HEK293T (cell line): ENCODE data around the gene SLC30A4.

Source experiments
- BHLHE40 ChIP-seq: fragments of 450-650 bp; IDR thresholded peaks from 2 replicates; pipeline ENCODE4 v1.6.1; 2016; ENCODE audit warnings: mild to moderate bottlenecking, moderate library complexity, borderline replicate concordance
- CTBP1 ChIP-seq: fragments of 450-650 bp; IDR thresholded peaks from 2 replicates; pipeline ENCODE4 v1.6.1; 2016; ENCODE audit warnings: borderline replicate concordance
- ELF4 ChIP-seq: fragments of 450-650 bp; IDR thresholded peaks from 2 replicates; pipeline ENCODE4 v1.6.1; 2017; ENCODE audit warnings: antibody characterized with exemption
- FOXA1 ChIP-seq: fragments of 450-650 bp; IDR thresholded peaks from 2 replicates; pipeline ENCODE4 v1.6.1; 2016; ENCODE audit warnings: mild to moderate bottlenecking
- FOXK2 ChIP-seq: fragments of 450-650 bp; IDR thresholded peaks from 2 replicates; pipeline ENCODE4 v1.6.1; 2016; ENCODE audit warnings: mild to moderate bottlenecking
- FOXM1 ChIP-seq: fragments of 450-650 bp; IDR thresholded peaks from 2 replicates; pipeline ENCODE4 v1.6.1; 2017; ENCODE audit warnings: mild to moderate bottlenecking, borderline replicate concordance
- HDGF ChIP-seq: fragments of 450-650 bp; IDR thresholded peaks from 2 replicates; pipeline ENCODE4 v1.6.1; 2017; ENCODE audit warnings: antibody characterized with exemption, borderline replicate concordance
- L3MBTL2 ChIP-seq: fragments of 450-650 bp; conservative IDR thresholded peaks from 2 replicates; pipeline ENCODE4 v1.6.1; 2016; ENCODE audit warnings: mild to moderate bottlenecking
- LEF1 ChIP-seq: fragments of 450-650 bp; IDR thresholded peaks from 2 replicates; pipeline ENCODE4 v1.6.1; 2017; ENCODE audit warnings: mild to moderate bottlenecking, borderline replicate concordance
- SP1 ChIP-seq: fragments of 450-650 bp; IDR thresholded peaks from 2 replicates; pipeline ENCODE4 v1.6.1; 2017
- SUZ12 ChIP-seq: fragments of 450-650 bp; IDR thresholded peaks from 2 replicates; pipeline ENCODE4 v1.6.1; 2016; ENCODE audit warnings: mild to moderate bottlenecking
- TARDBP ChIP-seq: fragments of 450-650 bp; IDR thresholded peaks from 2 replicates; pipeline ENCODE4 v1.6.1; 2016
- ZNF384 ChIP-seq: fragments of 450-650 bp; IDR thresholded peaks from 2 replicates; pipeline ENCODE4 v1.6.1; 2016
- TF ChIP-seq, protein P1 (sequence below): fragments of 450-650 bp; IDR thresholded peaks from 2 replicates; pipeline ENCODE4 v1.6.1; 2016

DNA sequence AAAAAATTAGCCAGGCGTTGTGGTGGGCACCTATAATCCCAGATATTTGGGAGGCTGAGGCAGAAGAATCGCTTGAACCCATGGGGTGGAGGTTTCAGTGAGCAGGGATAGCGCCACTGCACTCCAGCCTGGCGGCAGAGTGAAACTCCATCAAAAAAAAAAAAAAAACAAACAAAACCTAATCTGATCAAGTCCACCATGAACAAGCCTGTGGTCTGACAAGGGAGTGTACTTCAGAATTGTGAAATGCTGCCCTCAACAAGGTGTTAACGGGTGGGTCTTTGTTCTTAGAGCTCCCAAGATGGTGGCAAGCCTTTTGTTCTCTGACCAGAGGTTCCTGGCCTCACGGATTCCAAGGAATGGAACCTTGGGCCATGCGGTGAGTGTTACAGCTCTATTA lies 24.2 kb upstream of the SLC30A4 start:
- TF ChIP-seq ELF4 = no peak
- no peak for TF ChIP-seq SUZ12
- TF ChIP-seq TARDBP = no peak
- TF ChIP-seq FOXK2 = no peak
- no peak for TF ChIP-seq L3MBTL2
- no peak for TF ChIP-seq CTBP1
- no peak for TF ChIP-seq SP1
- no peak for TF ChIP-seq BHLHE40
- no peak for TF ChIP-seq FOXM1
- TF ChIP-seq, protein P1, sequence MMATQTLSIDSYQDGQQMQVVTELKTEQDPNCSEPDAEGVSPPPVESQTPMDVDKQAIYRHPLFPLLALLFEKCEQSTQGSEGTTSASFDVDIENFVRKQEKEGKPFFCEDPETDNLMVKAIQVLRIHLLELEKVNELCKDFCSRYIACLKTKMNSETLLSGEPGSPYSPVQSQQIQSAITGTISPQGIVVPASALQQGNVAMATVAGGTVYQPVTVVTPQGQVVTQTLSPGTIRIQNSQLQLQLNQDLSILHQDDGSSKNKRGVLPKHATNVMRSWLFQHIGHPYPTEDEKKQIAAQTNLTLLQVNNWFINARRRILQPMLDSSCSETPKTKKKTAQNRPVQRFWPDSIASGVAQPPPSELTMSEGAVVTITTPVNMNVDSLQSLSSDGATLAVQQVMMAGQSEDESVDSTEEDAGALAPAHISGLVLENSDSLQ = no peak
- no peak for TF ChIP-seq LEF1
- no peak for TF ChIP-seq FOXA1
- TF ChIP-seq ZNF384 = no peak
- TF ChIP-seq HDGF = no peak
